Esophagus squamous epithelium (tissue), 5 donors: ENCODE data around the gene FAM118B. TPM values are rescaled to one million over a fixed set of nuclear protein-coding genes. Genes with fewer than 3 reads are reported as not detected.

Experiments
- DNase-seq: peaks from one replicate; lab custom pipeline; 2025; lab: John Stamatoyannopoulos, UW
- H3K27ac ChIP-seq, 4 donors: fragments of 200-600 bp; sonication (generic); one replicate each; pipeline ENCODE4 v1.5.1; 2016 to 2019; ENCODE audit warnings: mild to moderate bottlenecking in 1 of 4
- H3K27me3 ChIP-seq, 4 donors: fragments of 200-600 bp; sonication (generic); 1 replicate in 3 of 4; 2 replicates in 1 of 4; pipeline versions ENCODE4 v1.5.1 to v1.6.0; 2017 to 2021; ENCODE audit warnings: antibody characterized with exemption in 1 of 4
- H3K36me3 ChIP-seq, 3 donors: fragments of 200-600 bp; sonication (generic); one replicate each; pipeline ENCODE4 v1.5.1; 2016 to 2019
- H3K4me1 ChIP-seq, 3 donors: fragments of 200-600 bp; sonication (generic); one replicate each; pipeline ENCODE4 v1.5.1; 2017 to 2019
- H3K4me3 ChIP-seq, 4 donors: fragments of 200-600 bp; sonication (generic); 1 replicate in 3 of 4; 2 replicates in 1 of 4; pipeline ENCODE4 v1.5.1; 2016 to 2019; ENCODE audit warnings: mild to moderate bottlenecking in 2 of 4, moderate library complexity in 1 of 4
- H3K9me3 ChIP-seq, 3 donors: fragments of 200-600 bp; sonication (generic); one replicate each; pipeline ENCODE4 v1.5.1; 2016 to 2019
- CTCF ChIP-seq, 6 experiments: fragments of 450-650 bp in 4 of 6; fragments of 200-600 bp in 2 of 6; sonication (generic) in 2 of 6; IDR thresholded peaks; one replicate each; pipeline ENCODE4 v1.5.1; 2016 to 2019; ENCODE audit warnings: antibody characterized with exemption in 6 of 6, mild to moderate bottlenecking in 4 of 6, moderate library complexity in 4 of 6
- POLR2A ChIP-seq, 4 donors: fragments of 450-650 bp; IDR thresholded peaks; one replicate each; pipeline ENCODE4 v1.6.1; 2017; ENCODE audit warnings: antibody characterized with exemption in 4 of 4, mild to moderate bottlenecking in 4 of 4, moderate library complexity in 3 of 4
- whole genome bisulfite sequencing, 2 donors: methylation state at CpG; one replicate each; pipeline ENCODE4 v1.1.5; 2018; 5-methylcytosine and 5-hydroxymethylcytosine counted together
- intact Hi-C: fragments of 100-400 bp; cut with DNase I; formaldehyde crosslinking; loops from one replicate; pipeline ENCODE4 v1.15.0; 2022
- total RNA-seq, 4 donors: library from RNA; depleted of rRNA; stranded (reverse); fragments of >200 nt; gene quantifications; one replicate each; pipeline ENCODE4 v1.1.0, GENCODE V29; 2016
- donor health status: DM: yes; HTN: yes; CAD: no.

The FAM118B gene
- total RNA-seq, 4 donors from 2014 or later: 6.5 to 18.5 (median 13.6) TPM

GRCh38 chr11:126176853-126177470 lies 34.6 kb upstream of the FAM118B start:
- no peak for DNase-seq
- H3K36me3 ChIP-seq: no peaks in the 10 kb centered on the region
- no peaks in the 10 kb centered on the region for H3K27me3 ChIP-seq
- 83 to 84% methylated on average over 7 of the region's 8 CpGs for WGBS, 2 donors
- H3K27ac ChIP-seq: no peak overlapping the region
- peaks cover 0 to 18% (median 10%) of the 10 kb centered on the region in 3 donors for H3K4me1 ChIP-seq
- intact Hi-C loops: no loop called here
- peaks cover 0 to 7% (median 0%) of the 10 kb centered on the region in 3 donors for H3K9me3 ChIP-seq
- no peak overlapping the region for H3K4me3 ChIP-seq
- TF ChIP-seq POLR2A (IDR thresholded peaks at IDR 0.05): no peak
- TF ChIP-seq CTCF (IDR thresholded peaks at IDR 0.05): no peak

- TF ChIP-seq CTCF (IDR thresholded peaks at IDR 0.05) (no peak), POLR2A (IDR thresholded peaks at IDR 0.05) (no peak)
- H3K4me1 ChIP-seq: no peaks in the 10 kb centered on the region
- peaks cover 0 to 7% (median 0%) of the 10 kb centered on the region in 3 donors for H3K9me3 ChIP-seq
- no peak overlapping the region for H3K27ac ChIP-seq
- DNase-seq: no peak
- H3K36me3 ChIP-seq: peaks cover 0 to 9% (median 0%) of the 10 kb centered on the region in 3 donors
- H3K27me3 ChIP-seq: no peaks in the 10 kb centered on the region
- no peak overlapping the region for H3K4me3 ChIP-seq
- intact Hi-C loops: loop anchor here (10.0 kb wide), 1 partner anchor 117 kb away; the partner anchor contains the start of gene CDON
- WGBS, 2 donors: 60 to 69% methylated on average over 5 to 7 of the region's 13 CpGs
These were observed 29.4 kb upstream of the FAM118B start for GRCh38 chr11:126181939-126182730.

- Histone ChIP-seq H3K27ac (no peak overlapping the region), H3K4me3 (no peak overlapping the region), H3K9me3 (peaks cover 0 to 7% (median 0%) of the 10 kb centered on the region in 3 donors), H3K27me3 (no peaks in the 10 kb centered on the region), H3K4me1 (no peaks in the 10 kb centered on the region), H3K36me3 (peaks cover 0 to 15% (median 0%) of the 10 kb centered on the region in 3 donors)
- intact Hi-C loops: loop anchor here (10.0 kb wide), 1 partner anchor 118 kb away; the partner anchor contains the start of gene CDON
- DNase-seq: no peak
- whole genome bisulfite sequencing, 2 donors: 72 to 78% methylated on average over 10 to 11 of the region's 11 CpGs
- TF ChIP-seq POLR2A (IDR thresholded peaks at IDR 0.05) (no peak), CTCF (IDR thresholded peaks at IDR 0.05) (no peak)
These were observed 28.7 kb upstream of the FAM118B start for GRCh38 chr11:126182787-126183445.

- DNase-seq: no peak
- peaks cover 0 to 2% (median 0%) of the 10 kb centered on the region in 3 donors for H3K9me3 ChIP-seq
- no peak overlapping the region for H3K27ac ChIP-seq
- TF ChIP-seq CTCF (IDR thresholded peaks at IDR 0.05) (no peak), POLR2A (IDR thresholded peaks at IDR 0.05) (no peak)
- no peaks in the 10 kb centered on the region for H3K27me3 ChIP-seq
- no peaks in the 10 kb centered on the region for H3K4me1 ChIP-seq
- 82% methylated on average over 10 to 15 of the region's 26 CpGs for WGBS, 2 donors
- H3K4me3 ChIP-seq: no peak overlapping the region
- H3K36me3 ChIP-seq: peaks cover 0 to 36% (median 0%) of the 10 kb centered on the region in 3 donors
- intact Hi-C loops: loop anchor here (10.0 kb wide), 1 partner anchor 121 kb away; the partner anchor contains the start of gene CDON
These were observed 26.1 kb upstream of the FAM118B start for GRCh38 chr11:126185259-126186024.
